ENCODE measurements around the gene ABCA5. TPM values are rescaled to one million over a fixed set of nuclear protein-coding genes. Genes with fewer than 3 reads are reported as not detected.
A peak's percentile ranks its signal among the peaks of the same experiment; 100 is the strongest.

Gene ABCA5
- polyA plus RNA-seq, 1 of the 3 experiments (the other 2 are of a cell fraction) = 2.0 TPM

GRCh38 chr17:69265873-69266272 is 61.1 kb downstream of the ABCA5 start:
- no peaks in the 10 kb centered on the region for H4K20me1 ChIP-seq (ENCODE audit: insufficient read depth)
- H3K4me2 ChIP-seq = no peak overlapping the region
- H2AFZ ChIP-seq (ENCODE audit: low read depth) = no peak overlapping the region
- peaks cover 0 to 8% of the 10 kb centered on the region in 2 experiments for H3K36me3 ChIP-seq (replicated peaks in 1 of 2; ENCODE audit: control insufficient read depth in 1 of 2, insufficient read depth in 2 of 2, low read length in 1 of 2)
- H3K27ac ChIP-seq (ENCODE audit: low read depth in 2 of 2, low read length in 1 of 2) = no peak overlapping the region
- H3K27me3 ChIP-seq (ENCODE audit: insufficient read depth) = no peaks in the 10 kb centered on the region
- no peak overlapping the region for H3K9ac ChIP-seq
- H3K9me3 ChIP-seq = 0 out of 2 replicates have a peak, but pooled peaks cover 3% of the 10 kb centered on the region
- 0 out of 2 replicates have a peak, but pooled peaks cover 4% of the 10 kb centered on the region for H3K9me2 ChIP-seq
- TF ChIP-seq RFX5 (IDR thresholded peaks at IDR 0.05; ENCODE audit: low read length) (no peak), ZBTB33 (IDR thresholded peaks at IDR 0.05; ENCODE audit: borderline replicate concordance, low read depth) (no peak), TEAD4 (IDR thresholded peaks at IDR 0.05; ENCODE audit: borderline replicate concordance, insufficient read depth) (no peak), NFIC (IDR thresholded peaks at IDR 0.05; ENCODE audit: borderline replicate concordance) (no peak), MAX (IDR thresholded peaks at IDR 0.05; ENCODE audit: low read depth) (no peak), REST (IDR thresholded peaks at IDR 0.05; ENCODE audit: low read depth, low read length) (no peak), GABPA (IDR thresholded peaks at IDR 0.05; ENCODE audit: low read depth) (no peak), FOXM1 (IDR thresholded peaks at IDR 0.05; ENCODE audit: low read depth) (no peak), POLR2AphosphoS5 (IDR thresholded peaks at IDR 0.05; ENCODE audit: low read depth, low read length) (no peak), CHD2 (IDR thresholded peaks at IDR 0.05; ENCODE audit: low read length, partially characterized antibody) (no peak)
- no peak overlapping the region for H3K4me3 ChIP-seq (ENCODE audit: low read depth in 2 of 2, low read length in 1 of 2)
- no peaks in the 10 kb centered on the region for H3K79me2 ChIP-seq (ENCODE audit: insufficient read depth)
- ChIA-PET CTCF (interaction anchor here (1.6 kb wide), 1 partner anchor 19 kb away, joined by 3 read pairs; no protein-coding TSS in a partner anchor), POLR2A (no interaction called here)
- 79% methylated on average over 1 of the region's 1 CpG for WGBS (ENCODE audit: low lambda C conversion rate)
- H3F3A ChIP-seq (replicated peaks; ENCODE audit: insufficient read depth) = peaks cover 24% of the 10 kb centered on the region
- peaks cover 0 to 8% of the 10 kb centered on the region in 2 experiments; a peak in 3 of 4 replicates for H3K4me1 ChIP-seq (ENCODE audit: control insufficient read depth in 1 of 2, insufficient read depth in 2 of 2, low read depth in 1 of 2, low read length in 1 of 2)
- no peak for DNase-seq

- ChIA-PET POLR2A (no interaction called here), CTCF (interaction anchor here (1.4 to 2.0 kb wide), 3 partner anchors 9 to 19 kb away, joined by 3 to 8 read pairs (median 5); no protein-coding TSS in a partner anchor)
- WGBS (ENCODE audit: low lambda C conversion rate) = 52% methylated on average over 1 of the region's 1 CpG
Measured at GRCh38 chr17:69254187-69254586, 72.7 kb downstream of the ABCA5 start.

More at GRCh38 chr17:69254187-69254586, 72.7 kb downstream of the ABCA5 start:
- Histone ChIP-seq H3K4me1 (ENCODE audit: control insufficient read depth in 1 of 2, insufficient read depth in 2 of 2, low read depth in 1 of 2, low read length in 1 of 2) (peaks cover 0 to 4% of the 10 kb centered on the region in 2 experiments; a peak in 1 of 4 replicates), H3K36me3 (replicated peaks in 1 of 2; ENCODE audit: control insufficient read depth in 1 of 2, insufficient read depth in 2 of 2, low read length in 1 of 2) (peaks cover 0 to 12% of the 10 kb centered on the region in 2 experiments), H3F3A (replicated peaks; ENCODE audit: insufficient read depth) (no peaks in the 10 kb centered on the region), H2AFZ (ENCODE audit: low read depth) (no peak overlapping the region), H4K20me1 (ENCODE audit: insufficient read depth) (no peaks in the 10 kb centered on the region), H3K4me3 (ENCODE audit: low read depth in 2 of 2, low read length in 1 of 2) (no peak overlapping the region), H3K9ac (no peak overlapping the region), H3K9me3 (no peaks in the 10 kb centered on the region), H3K4me2 (no peak overlapping the region), H3K27ac (ENCODE audit: low read depth in 2 of 2, low read length in 1 of 2) (no peak overlapping the region), H3K9me2 (no peaks in the 10 kb centered on the region; the same call in 1 of the 2 replicates), H3K27me3 (ENCODE audit: insufficient read depth) (no peaks in the 10 kb centered on the region), H3K79me2 (ENCODE audit: insufficient read depth) (no peaks in the 10 kb centered on the region)
- TF ChIP-seq IRF3 (IDR thresholded peaks at IDR 0.05; ENCODE audit: low read depth, low read length) (no peak), PBX3 (IDR thresholded peaks at IDR 0.05) (peak; percentile 69), TEAD4 (IDR thresholded peaks at IDR 0.05; ENCODE audit: borderline replicate concordance, insufficient read depth) (no peak), USF1 (IDR thresholded peaks at IDR 0.05; ENCODE audit: borderline replicate concordance, low read depth) (no peak), CTCF (IDR thresholded peaks at IDR 0.05) (no peak), SIN3A (IDR thresholded peaks at IDR 0.05; ENCODE audit: borderline replicate concordance, low read depth, low read length) (no peak), GATA2 (CRISPR knock-in tag; IDR thresholded peaks at IDR 0.05) (no peak)
- DNase-seq = no peak

Data from SK-N-SH (cell line).